Measurements from ENCODE around the gene MPP3. TPM values are rescaled to one million over a fixed set of nuclear protein-coding genes. Genes with fewer than 3 reads are reported as not detected.

MPP3 gene
- total RNA-seq, 1 experiment from 2014 or later, result 19.5 TPM

- no peaks in the 10 kb centered on the region for H4K20me1 ChIP-seq (ENCODE audit: insufficient read depth)
- peaks cover 30% of the 10 kb centered on the region for H3K79me2 ChIP-seq (ENCODE audit: insufficient read depth, low read length)
- ATAC-seq (no peak), DNase-seq (ENCODE audit: low read depth, low spot score) (no peak)
- no peaks in the 10 kb centered on the region for H3K27me3 ChIP-seq (ENCODE audit: insufficient read depth, low read length)
- no peaks in the 10 kb centered on the region for H3K9me2 ChIP-seq (ENCODE audit: insufficient read depth)
- H3K4me2 ChIP-seq (ENCODE audit: low read length), result no peak overlapping the region
- no peak overlapping the region for H3K4me3 ChIP-seq (replicated peaks in 1 of 2; ENCODE audit: low read depth in 1 of 2, low read length in 2 of 2)
- ChIA-PET RAD21 (ENCODE audit: low non-redundant PET in 1 of 2, low total read pairs in 2 of 2, uncharacterized antibody in 2 of 2, unreplicated experiment in 2 of 2) (no interaction called here), POLR2A (interaction anchor here (0.6 kb wide), 1 partner anchor 227 kb away, joined by 3 read pairs; no protein-coding TSS in a partner anchor), CTCF (no interaction called here)
- no peak overlapping the region for H3K27ac ChIP-seq (ENCODE audit: low read depth, low read length)
- no peaks in the 10 kb centered on the region for H3K9me3 ChIP-seq (ENCODE audit: control insufficient read depth in 1 of 2, insufficient read depth in 1 of 2, low read depth in 1 of 2, low read length in 2 of 2)
- H2AFZ ChIP-seq (ENCODE audit: low read depth, low read length, poor library complexity, severe bottlenecking), result no peak overlapping the region
- H3K9ac ChIP-seq (ENCODE audit: low read length), result no peak overlapping the region
- TF ChIP-seq MAX (IDR thresholded peaks at IDR 0.05), result no peak
- TF ChIP-seq CEBPB (IDR thresholded peaks at IDR 0.05; ENCODE audit: low read depth), result no peak
- TF ChIP-seq RAD21 (IDR thresholded peaks at IDR 0.05; ENCODE audit: low read depth), result no peak
- no peak for TF ChIP-seq ZBTB33 (IDR thresholded peaks at IDR 0.05; ENCODE audit: extremely low read depth, insufficient replicate concordance, low read length)
- TF ChIP-seq SRF (IDR thresholded peaks at IDR 0.05; ENCODE audit: low read depth), result no peak
- no peak for TF ChIP-seq TCF7L2 (IDR thresholded peaks at IDR 0.05; ENCODE audit: borderline replicate concordance, extremely low read depth, insufficient read depth, insufficient read length)
- no peak for TF ChIP-seq CTCF (IDR thresholded peaks at IDR 0.05 in 2 of 3, conservative IDR thresholded peaks at IDR 0.05 in 1 of 3; ENCODE audit: borderline replicate concordance in 1 of 3, insufficient read depth in 1 of 3, low read depth in 2 of 3, low read length in 2 of 3)
- no peak for TF ChIP-seq EZH2phosphoT487 (IDR thresholded peaks at IDR 0.05; ENCODE audit: borderline replicate concordance)
- intact Hi-C loops (cut with micrococcal nuclease), result no loop called here
- peaks cover 6 to 10% of the 10 kb centered on the region in 2 experiments; a peak in 3 of 4 replicates for H3K4me1 ChIP-seq (ENCODE audit: control insufficient read depth in 1 of 2, insufficient read depth in 2 of 2, low read length in 2 of 2)
- no TSS peak for BruUV-seq (replicated peaks)
- H3K36me3 ChIP-seq (ENCODE audit: control insufficient read depth in 1 of 2, insufficient read depth in 2 of 2, low read length in 2 of 2), result peaks cover 23 to 36% of the 10 kb centered on the region in 2 experiments; a peak in 3 of 4 replicates
Observed at GRCh38 chr17:43774304-43775250, 58.4 kb downstream of the MPP3 start.
